NCI-H2196 (cell line): ENCODE results near the gene CNIH3.
"Not testable (repeated sequence)": the region's sequence is repeated elsewhere in the genome, so short reads cannot be mapped to it uniquely, and the experiment has no call there.

Source experiments
- DNase-seq: peaks from one replicate; lab custom pipeline; 2025; ENCODE audit not compliant: unreplicated experiment; lab: John Stamatoyannopoulos, UW

Gene CNIH3

GRCh38 chr1:224684979-224685425 is 68.9 kb downstream of the CNIH3 start:
- no peak for DNase-seq

- not testable (repeated sequence) for DNase-seq
Observed at GRCh38 chr1:224686140-224686539, 70.0 kb downstream of the CNIH3 start.

DNA sequence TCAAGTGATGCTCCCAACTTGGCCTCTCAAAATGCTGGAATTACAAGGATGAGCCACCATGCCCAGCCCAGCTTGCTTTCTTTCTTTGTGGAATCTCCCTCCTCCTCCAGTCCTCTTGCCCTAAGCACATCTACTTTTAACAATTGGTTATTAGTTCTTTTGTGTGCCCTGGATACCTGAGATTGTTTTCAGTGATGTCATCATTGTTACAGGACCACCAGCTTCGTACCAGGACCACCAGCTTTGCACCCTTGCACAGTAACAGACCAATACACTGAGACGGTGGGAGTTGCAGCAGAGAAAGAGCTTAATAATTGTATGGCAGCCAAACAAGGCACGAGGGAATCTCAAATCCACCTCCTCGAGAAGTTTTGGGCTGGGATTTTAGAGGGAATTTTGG is 71.3 kb downstream of the CNIH3 start:
- no peak for DNase-seq

GRCh38 chr1:224689374-224689773 is 73.3 kb downstream of the CNIH3 start:
- no peak for DNase-seq

GRCh38 chr1:224690576-224690975 is 74.5 kb downstream of the CNIH3 start:
- DNase-seq = no peak

GRCh38 chr1:224691148-224691925 is 75.2 kb downstream of the CNIH3 start:
- no peak for DNase-seq

GRCh38 chr1:224694969-224695368 is 78.9 kb downstream of the CNIH3 start:
- DNase-seq = no peak

DNA sequence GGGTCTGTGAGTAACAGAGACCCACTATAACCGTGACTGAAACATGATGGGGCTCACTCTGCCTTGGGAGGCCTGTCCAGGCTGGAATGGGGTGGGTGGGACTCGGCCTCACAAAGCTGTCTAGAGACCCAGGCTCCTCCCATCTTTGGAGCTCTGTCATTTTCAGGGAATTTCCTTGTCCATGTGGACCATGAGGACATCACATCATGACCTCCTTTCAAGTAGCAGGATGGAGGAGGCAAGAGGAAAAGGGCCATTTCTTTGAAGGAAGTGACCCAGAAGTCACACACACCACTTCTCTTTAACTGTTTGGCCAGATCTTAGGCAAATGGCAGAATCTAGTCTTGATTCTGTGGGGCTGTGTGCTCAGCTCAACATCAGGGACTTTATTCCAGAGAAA is 79.9 kb downstream of the CNIH3 start:
- DNase-seq = no peak

DNA sequence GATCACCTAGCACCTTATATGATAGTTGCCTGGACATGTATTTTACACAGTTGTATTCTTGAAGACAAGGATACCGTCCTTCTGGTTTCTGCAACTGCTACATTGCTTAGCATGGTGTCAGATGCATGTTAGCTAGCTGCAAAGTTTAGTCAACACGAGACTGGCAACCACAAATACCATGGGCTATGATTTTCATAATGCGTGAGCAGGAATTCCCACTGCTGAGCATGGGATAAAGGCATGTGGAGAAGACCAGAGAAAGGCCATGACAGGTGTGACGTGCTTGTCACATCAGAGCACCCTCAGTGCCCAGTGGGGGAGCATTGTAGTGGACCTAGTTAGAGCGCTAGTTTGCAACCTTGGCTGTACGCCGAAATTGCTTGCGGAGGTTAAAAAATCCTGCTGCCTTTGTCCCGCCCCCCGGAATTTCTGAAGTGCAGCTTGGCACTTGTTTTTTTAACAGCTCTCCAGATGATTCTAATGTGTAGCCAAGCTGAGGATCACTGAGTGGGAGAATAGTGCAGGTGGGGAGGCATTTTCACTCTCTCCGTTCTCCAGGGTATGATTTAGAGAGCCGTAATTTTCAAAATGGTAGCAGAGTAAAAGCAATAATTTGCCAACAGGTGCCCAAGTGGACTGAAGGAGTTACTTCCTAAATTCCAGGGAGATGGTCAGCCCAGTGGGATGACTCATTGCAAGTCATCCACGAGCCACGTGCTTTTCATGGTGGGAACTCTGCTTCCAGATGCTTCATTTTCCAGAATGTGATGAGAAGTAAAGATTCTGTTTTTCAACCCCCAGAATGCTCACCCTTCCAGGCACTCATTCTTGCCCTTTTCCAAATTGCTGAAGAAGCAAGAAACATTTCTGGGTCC is 81.0 kb downstream of the CNIH3 start:
- DNase-seq = no peak

DNA sequence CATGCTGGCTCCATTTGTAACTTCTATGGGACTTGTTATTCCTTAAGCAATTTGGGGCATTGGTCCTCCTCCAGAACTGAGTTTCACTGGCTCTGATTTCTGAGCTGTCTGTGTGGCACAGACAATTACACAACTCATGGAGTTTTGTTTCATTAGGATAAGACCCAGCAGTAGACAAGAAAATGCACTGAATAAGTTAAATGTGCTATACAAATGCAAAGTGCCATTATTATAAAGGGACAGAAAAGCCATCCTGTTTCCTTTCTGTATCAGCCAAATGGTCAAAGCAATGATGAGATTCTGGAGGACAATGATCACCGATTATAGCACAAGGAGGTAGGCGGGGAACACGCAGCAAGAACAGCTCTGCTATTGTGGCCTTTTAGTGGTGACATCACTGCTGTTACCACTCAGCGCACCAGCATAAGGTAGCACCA is 81.9 kb downstream of the CNIH3 start:
- no peak for DNase-seq

GRCh38 chr1:224700918-224701531 is 84.9 kb downstream of the CNIH3 start:
- DNase-seq = no peak

DNA sequence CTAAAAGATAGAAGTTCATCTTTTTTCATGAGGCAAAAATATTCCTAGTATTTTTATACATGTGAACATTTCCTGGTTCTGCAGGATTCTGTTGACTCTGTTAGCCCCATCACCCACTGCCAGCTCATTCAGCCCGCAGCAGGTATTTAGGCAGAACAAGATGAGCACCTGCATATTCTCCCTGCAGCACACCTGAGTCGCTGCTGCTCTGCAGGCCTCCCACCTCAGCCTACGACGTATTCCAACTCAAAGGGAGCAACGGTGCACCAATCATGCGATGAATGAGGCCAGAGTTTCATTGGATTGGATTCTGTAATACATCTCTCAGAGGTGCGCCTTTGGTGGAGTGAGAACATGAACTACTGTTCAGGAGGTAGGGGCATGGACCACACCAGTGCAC is 87.6 kb downstream of the CNIH3 start:
- no peak for DNase-seq

- no peak for DNase-seq
Observed at GRCh38 chr1:224704107-224704735, 88.1 kb downstream of the CNIH3 start.

DNA sequence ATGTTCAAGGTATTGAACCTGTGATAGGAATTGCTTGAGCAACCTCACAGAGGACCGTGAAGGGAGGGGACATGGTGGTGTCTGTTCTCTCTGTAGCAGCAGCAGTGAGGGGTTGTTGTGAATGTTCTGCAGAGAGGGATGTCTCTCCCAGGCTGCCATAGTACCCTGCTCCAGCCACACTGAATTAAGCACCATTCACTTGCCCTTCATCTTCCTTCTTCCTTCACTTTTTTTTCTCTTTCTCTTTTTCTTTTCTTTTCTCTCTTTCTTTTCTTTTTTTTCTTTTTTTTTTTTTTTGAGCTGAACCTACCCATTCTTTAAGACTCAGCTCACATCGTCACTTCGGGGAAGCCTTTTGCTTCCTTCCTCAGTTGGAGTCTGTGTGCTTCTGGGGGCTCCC is 89.5 kb downstream of the CNIH3 start:
- DNase-seq = no peak

DNA sequence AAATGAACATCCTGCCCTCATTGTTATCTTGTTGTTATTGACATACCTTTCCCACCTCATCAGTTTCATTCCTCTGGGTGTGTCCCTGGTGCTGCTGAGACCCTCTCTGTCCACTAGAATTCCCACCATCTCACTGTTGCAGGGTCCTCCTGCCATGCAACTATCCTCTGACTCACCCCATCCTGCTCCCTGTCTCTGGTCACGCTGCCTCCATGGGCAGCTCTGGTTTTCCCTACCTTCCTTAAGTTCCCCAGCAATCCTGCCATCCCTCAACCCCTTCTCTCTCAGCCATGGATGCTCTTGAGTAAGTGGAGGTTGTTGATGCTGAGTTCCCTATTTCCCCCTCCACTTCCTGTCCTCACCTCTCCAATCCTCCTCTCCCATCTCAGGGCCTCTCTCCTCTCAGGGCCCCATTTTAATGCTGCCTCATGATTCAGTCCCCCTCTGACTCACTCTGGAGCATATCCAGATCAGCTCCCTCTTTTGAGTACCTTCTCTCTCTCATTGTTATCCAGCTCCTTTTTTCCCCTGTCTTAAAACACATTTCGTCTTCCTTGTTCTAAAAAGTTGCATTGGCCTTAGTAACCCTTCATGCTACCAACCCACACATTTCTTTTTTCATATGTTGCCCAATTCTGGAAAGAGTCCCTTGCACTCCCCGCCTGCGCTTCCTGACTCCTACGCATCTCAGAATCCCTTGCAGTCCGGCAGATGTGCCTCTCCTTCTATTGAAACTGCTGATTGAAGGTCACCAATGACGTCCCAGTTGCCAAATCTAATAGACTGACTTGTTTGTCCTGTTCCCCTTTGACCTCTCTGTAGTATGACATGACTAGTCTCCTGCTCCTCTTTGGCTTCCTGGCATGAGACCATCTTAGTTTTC is 92.0 kb downstream of the CNIH3 start:
- no peak for DNase-seq

DNA sequence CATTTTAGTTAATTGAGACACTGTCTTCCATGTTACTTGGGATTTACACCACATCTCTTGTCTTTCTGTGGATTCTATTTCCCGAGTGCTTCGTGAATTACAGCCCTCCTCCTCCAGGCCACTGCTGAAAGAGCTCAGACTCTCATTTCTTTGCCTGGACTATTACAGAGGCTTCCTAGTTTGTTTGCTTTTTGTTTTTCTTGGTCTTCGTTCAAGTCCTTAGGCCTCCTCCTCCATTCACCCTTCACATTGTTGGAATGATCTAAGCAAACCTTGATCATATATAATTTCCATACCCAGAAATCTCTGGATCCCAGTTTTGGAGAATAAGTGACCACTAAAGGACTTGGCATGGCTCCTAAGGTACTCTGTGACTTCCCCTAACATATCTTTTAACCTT is 94.1 kb downstream of the CNIH3 start:
- no peak for DNase-seq

DNA sequence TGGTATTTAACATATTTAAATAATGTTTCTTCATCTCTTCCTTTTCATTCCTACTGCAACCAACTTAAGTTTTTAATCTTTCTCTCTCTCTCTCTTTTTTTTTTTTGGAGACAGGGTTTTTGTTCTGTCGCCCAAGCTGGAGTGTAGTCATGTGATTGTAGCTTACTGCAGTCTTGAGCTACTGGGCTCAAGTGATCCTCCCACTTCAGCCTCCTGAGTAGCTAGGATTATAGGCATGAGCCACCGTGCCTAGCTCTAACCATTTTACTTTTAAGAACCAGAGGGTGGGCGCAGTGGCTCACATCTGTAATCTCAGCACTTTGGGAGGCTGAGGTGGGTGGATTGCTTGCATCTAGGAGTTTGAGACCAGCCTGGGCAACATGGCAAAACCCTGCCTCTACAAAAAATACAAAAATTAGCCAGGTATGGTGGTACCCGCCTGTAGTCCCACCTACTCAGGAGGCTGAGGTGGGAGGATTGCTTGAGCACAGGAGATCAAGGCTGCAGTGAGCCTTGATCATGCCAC is 95.2 kb downstream of the CNIH3 start:
- not testable (repeated sequence) for DNase-seq

GRCh38 chr1:224711876-224712275 is 95.8 kb downstream of the CNIH3 start:
- no peak for DNase-seq

- no peak for DNase-seq
Observed at GRCh38 chr1:224713228-224713627, 97.1 kb downstream of the CNIH3 start.

DNA sequence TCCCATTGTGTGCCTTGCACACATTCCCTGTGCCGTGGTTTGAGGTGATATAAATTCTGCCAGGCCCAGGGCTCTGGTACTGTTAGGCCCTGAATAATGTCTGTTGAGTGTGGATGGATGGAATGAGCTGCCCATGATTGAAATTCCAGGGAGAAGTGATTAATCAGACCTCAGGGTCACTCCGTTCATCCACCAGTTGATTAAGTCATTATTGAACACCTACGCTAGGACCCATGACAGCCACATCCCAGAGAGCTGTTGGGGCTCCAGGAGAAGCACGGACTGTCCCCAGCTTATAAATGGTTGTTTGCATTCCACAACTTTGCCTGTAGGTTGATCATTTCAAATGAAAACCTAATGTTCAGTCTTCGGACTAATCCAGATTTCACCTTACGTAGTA is 98.4 kb downstream of the CNIH3 start:
- DNase-seq = no peak
